ENCODE results near the gene NFIB. TPM values are rescaled to one million over a fixed set of nuclear protein-coding genes. Genes with fewer than 3 reads are reported as not detected.

NFIB gene
- total RNA-seq, 1 experiment from 2014 or later = 12.5 TPM

- TF ChIP-seq, protein P1, sequence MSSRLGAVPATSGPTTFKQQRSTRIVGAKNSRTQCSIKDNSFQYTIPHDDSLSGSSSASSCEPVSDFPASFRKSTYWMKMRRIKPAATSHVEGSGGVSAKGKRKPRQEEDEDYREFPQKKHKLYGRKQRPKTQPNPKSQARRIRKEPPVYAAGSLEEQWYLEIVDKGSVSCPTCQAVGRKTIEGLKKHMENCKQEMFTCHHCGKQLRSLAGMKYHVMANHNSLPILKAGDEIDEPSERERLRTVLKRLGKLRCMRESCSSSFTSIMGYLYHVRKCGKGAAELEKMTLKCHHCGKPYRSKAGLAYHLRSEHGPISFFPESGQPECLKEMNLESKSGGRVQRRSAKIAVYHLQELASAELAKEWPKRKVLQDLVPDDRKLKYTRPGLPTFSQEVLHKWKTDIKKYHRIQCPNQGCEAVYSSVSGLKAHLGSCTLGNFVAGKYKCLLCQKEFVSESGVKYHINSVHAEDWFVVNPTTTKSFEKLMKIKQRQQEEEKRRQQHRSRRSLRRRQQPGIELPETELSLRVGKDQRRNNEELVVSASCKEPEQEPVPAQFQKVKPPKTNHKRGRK (CRISPR knock-in tag; IDR thresholded peaks at IDR 0.05; ENCODE audit: borderline replicate concordance) = no peak
- no peak for TF ChIP-seq SOX15 (CRISPR knock-in tag; IDR thresholded peaks at IDR 0.05)
- TF ChIP-seq AFF4 (CRISPR knock-in tag; IDR thresholded peaks at IDR 0.05; ENCODE audit: borderline replicate concordance) = no peak
- TF ChIP-seq PRRX2 (CRISPR knock-in tag; IDR thresholded peaks at IDR 0.05) = no peak
These were observed 116.5 kb downstream of the NFIB start (continued) for GRCh38 chr9:14197325-14197858.

GRCh38 chr9:14193328-14193990 is 120.5 kb downstream of the NFIB start:
- TF ChIP-seq CREM (CRISPR knock-in tag; IDR thresholded peaks at IDR 0.05) (no peak), CDX4 (CRISPR knock-in tag; IDR thresholded peaks at IDR 0.05; ENCODE audit: borderline replicate concordance) (no peak), NR3C1 (CRISPR knock-in tag; conservative IDR thresholded peaks at IDR 0.05; ENCODE audit: low read depth) (no peak), ZNF416 (CRISPR knock-in tag; IDR thresholded peaks at IDR 0.05) (no peak), ERG (CRISPR knock-in tag; IDR thresholded peaks at IDR 0.05) (no peak)
- TF ChIP-seq, protein P2, sequence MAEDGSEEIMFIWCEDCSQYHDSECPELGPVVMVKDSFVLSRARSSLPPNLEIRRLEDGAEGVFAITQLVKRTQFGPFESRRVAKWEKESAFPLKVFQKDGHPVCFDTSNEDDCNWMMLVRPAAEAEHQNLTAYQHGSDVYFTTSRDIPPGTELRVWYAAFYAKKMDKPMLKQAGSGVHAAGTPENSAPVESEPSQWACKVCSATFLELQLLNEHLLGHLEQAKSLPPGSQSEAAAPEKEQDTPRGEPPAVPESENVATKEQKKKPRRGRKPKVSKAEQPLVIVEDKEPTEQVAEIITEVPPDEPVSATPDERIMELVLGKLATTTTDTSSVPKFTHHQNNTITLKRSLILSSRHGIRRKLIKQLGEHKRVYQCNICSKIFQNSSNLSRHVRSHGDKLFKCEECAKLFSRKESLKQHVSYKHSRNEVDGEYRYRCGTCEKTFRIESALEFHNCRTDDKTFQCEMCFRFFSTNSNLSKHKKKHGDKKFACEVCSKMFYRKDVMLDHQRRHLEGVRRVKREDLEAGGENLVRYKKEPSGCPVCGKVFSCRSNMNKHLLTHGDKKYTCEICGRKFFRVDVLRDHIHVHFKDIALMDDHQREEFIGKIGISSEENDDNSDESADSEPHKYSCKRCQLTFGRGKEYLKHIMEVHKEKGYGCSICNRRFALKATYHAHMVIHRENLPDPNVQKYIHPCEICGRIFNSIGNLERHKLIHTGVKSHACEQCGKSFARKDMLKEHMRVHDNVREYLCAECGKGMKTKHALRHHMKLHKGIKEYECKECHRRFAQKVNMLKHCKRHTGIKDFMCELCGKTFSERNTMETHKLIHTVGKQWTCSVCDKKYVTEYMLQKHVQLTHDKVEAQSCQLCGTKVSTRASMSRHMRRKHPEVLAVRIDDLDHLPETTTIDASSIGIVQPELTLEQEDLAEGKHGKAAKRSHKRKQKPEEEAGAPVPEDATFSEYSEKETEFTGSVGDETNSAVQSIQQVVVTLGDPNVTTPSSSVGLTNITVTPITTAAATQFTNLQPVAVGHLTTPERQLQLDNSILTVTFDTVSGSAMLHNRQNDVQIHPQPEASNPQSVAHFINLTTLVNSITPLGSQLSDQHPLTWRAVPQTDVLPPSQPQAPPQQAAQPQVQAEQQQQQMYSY (CRISPR knock-in tag; IDR thresholded peaks at IDR 0.05) = no peak
- Mint-ChIP-seq H3K9me3 (no peaks in the 10 kb centered on the region), H3K36me3 (no peaks in the 10 kb centered on the region), H3K4me1 (peaks cover 24% of the 10 kb centered on the region), H3K27ac (no peak overlapping the region), H3K27me3 (ENCODE audit: low read depth) (no peaks in the 10 kb centered on the region), H3K4me3 (no peak overlapping the region)
- ATAC-seq = no peak
- DNase-seq (ENCODE audit: low spot score) = no peak
- ChIA-PET POLR2A (no interaction called here), CTCF (no interaction called here)

- TF ChIP-seq, protein P3, sequence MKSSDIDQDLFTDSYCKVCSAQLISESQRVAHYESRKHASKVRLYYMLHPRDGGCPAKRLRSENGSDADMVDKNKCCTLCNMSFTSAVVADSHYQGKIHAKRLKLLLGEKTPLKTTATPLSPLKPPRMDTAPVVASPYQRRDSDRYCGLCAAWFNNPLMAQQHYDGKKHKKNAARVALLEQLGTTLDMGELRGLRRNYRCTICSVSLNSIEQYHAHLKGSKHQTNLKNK (CRISPR knock-in tag; IDR thresholded peaks at IDR 0.05) = no peak
- TF ChIP-seq NFE2L1 (CRISPR knock-in tag; IDR thresholded peaks at IDR 0.05) (no peak), ZBTB21 (CRISPR knock-in tag; IDR thresholded peaks at IDR 0.05; ENCODE audit: borderline replicate concordance) (no peak)
- peaks cover 21% of the 10 kb centered on the region for H3K4me1 Mint-ChIP-seq
- DNase-seq (ENCODE audit: low spot score) = no peak
- ATAC-seq = 0 out of 2 replicates have a peak, but pooled peaks have one; percentile 22
- H3K27me3 Mint-ChIP-seq (ENCODE audit: low read depth) = no peaks in the 10 kb centered on the region
- CTCF ChIA-PET = no interaction called here
- H3K4me3 Mint-ChIP-seq = no peak overlapping the region
- no peaks in the 10 kb centered on the region for H3K9me3 Mint-ChIP-seq
- H3K36me3 Mint-ChIP-seq = no peaks in the 10 kb centered on the region
- POLR2A ChIA-PET = no interaction called here
- no peak overlapping the region for H3K27ac Mint-ChIP-seq
These were observed 121.4 kb downstream of the NFIB start for GRCh38 chr9:14192556-14192955.
